GM19239 (cell line): ENCODE measurements around the gene FN3KRP.

Source experiments
- DNase-seq: peaks from one replicate; pipeline ENCODE4 v3.0.0; 2011; ENCODE audit warnings: low spot score; ENCODE audit not compliant: insufficient read length
- FAIRE-seq: peaks from 2 replicates; lab custom pipeline; 2011; peaks lifted over from hg19 to GRCh38; lab: Jason Lieb, UNC

Gene FN3KRP

GRCh38 chr17:82716203-82717010, at the start of gene FN3KRP:
TSS of gene FN3KRP (plus strand) at chr17:82716706. CDS start at chr17:82716756, 50 bp downstream.
- DNase-seq (peak; percentile 98), FAIRE-seq (peak; percentile 83)

GRCh38 chr17:82666931-82667667, 49.4 kb upstream of the FN3KRP start:
- no peak for DNase-seq
- no peak for FAIRE-seq

GRCh38 chr17:82667668-82668000, 48.9 kb upstream of the FN3KRP start:
- DNase-seq (no peak), FAIRE-seq (no peak)

DNA sequence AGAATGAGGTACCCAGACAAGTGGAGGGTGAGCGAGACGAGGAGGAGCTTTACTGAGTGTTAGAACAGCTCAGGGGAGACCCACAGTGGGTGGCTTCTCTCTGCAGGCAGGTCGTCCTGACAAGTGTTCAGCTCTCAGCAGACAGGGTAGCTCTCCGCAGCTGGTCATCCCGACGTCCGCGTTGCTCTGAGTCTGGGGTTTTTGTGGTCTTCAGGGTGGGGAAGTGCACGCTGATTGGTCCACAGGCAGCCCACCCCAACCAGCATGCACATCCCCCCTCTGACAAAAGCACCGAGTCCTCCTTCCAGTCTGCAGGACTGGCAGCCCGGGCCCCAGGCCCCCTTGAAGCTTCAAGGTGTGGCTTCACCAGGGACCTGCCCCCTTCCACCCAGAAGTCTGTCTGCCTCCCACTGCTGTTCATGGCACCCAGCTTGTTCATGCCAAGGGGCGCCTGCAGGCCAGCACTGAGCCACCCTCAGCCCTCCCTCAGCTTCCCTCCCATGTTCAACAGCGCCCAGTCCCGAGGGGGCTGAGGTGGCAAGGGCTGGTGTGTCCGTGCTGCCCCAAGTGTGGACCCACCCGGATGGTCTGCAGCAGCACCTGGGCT, 48.4 kb upstream of the FN3KRP start:
- no peak for FAIRE-seq

GRCh38 chr17:82668631-82669099, 47.8 kb upstream of the FN3KRP start:
- DNase-seq (peak; percentile 84), FAIRE-seq (no peak)

More for the DNA sequence above, 48.4 kb upstream of the FN3KRP start:
- no peak for DNase-seq

- FAIRE-seq: no peak
- DNase-seq: no peak
Observed at GRCh38 chr17:82670661-82671450, 45.6 kb upstream of the FN3KRP start.

DNA sequence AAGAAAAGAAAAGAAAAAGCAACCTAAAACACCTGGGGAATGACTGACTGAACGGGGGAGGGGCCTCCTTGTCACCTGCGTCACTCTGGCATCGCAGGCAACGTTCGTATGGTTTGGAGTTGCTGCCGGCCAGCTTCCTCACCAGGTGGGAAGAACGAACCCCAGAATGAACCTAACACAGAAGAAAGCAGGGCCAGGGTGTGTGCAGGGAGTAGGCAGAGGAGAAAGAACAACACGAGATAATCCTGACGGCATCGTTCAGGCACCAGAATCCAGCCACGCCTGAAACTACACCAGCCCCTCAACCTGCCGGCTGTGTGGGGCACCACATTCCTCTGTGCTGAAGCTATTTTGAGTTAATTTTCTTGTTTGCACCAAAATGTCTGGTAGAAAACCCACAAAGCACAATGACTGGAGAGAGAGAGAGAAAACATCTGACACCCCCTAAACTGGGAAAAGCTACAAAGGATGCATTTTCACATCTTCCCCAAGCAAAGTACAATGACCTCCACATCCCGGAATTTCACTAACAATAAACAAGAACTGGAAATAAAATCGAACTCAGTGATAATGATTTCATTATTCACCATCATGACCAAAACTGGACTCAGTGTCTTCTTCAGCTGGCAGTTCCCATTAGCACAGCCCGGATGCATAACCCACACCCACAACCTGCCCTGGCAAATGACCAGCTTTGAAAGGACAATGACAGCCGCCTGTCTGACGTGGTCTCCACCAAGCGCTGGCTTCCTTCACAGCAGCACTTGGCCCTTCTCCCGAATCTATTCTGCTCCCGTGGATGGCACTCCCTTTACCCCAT, 41.6 kb upstream of the FN3KRP start:
- no peak for FAIRE-seq

GRCh38 chr17:82675476-82676245, 40.8 kb upstream of the FN3KRP start:
- no peak for DNase-seq
- no peak for FAIRE-seq

More for the DNA sequence above, 41.6 kb upstream of the FN3KRP start:
- DNase-seq: no peak

GRCh38 chr17:82677353-82677925, 39.1 kb upstream of the FN3KRP start:
- FAIRE-seq (no peak), DNase-seq (no peak)

DNA sequence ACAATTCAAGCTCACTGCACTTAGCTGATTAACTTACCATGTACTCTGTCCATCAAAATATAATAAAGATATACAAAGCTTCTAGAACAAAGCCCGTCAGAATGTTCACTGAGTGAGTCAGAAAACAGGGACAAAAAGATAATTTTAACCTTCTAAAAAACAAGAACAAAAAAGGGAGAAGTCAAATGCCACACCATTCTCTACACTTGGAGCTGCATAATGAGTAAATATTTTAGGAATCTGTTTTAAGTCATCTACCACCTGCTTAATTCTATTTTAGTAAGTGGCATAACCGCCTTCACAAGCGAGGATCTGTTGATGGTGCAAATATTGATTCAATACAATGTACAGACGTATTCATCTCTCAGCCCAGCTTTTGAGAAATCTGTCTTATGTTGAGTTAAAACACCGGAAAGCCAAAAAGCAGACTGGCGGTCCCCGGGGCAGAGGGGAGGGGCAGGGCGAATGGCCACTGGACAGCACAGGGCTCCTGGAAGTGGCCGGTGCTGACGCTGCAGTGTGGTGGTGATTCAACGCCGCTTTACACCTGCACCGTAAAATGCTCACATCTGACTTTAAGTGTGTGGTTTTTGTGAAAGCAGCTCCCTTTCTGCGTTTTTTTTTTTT, 38.1 kb upstream of the FN3KRP start:
- DNase-seq: no peak
- no peak for FAIRE-seq

- FAIRE-seq: no peak
- no peak for DNase-seq
Observed at GRCh38 chr17:82679586-82680465, 36.7 kb upstream of the FN3KRP start.

GRCh38 chr17:82681547-82681946, 35.0 kb upstream of the FN3KRP start:
- FAIRE-seq: no peak
- no peak for DNase-seq

- FAIRE-seq: no peak
- DNase-seq: no peak
Observed at GRCh38 chr17:82683534-82683933, 33.0 kb upstream of the FN3KRP start.

DNA sequence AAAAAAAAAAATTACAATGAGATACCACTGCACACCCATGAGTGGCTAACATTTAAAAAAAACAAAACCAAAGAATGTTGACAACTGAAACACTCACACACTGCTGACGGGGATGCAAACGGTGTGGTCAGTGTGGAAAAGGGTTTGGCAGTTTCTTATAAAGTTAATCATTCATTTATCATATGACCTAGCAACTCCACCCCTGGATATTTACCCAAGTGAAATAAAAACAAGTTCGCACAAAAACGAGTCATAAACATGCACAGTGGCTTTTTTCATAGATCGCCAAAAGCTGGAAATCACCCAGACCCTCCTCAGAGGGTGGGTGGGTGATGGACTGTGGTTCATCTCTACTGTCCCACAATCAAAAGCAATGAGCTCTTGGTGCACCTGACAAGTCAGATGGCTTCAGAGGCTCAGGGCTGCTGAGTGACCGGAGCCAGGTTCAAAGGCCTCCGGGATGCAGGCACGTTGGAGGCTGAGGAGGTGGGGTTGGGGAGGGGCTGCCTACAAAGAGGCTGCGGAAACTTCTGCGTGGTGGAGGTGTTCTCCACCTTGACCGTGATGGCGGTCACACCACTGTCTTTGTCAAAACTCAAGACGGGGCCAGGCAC, 32.2 kb upstream of the FN3KRP start:
- FAIRE-seq: no peak
- peak; percentile 46 for DNase-seq

- FAIRE-seq: no peak
- DNase-seq: no peak
Observed at GRCh38 chr17:82685291-82685690, 31.2 kb upstream of the FN3KRP start.
